ENCODE data around the gene VSIG10L2.

The VSIG10L2 gene

GRCh38 chr11:126002181-126002580, 56.3 kb downstream of the VSIG10L2 start:
- no peak overlapping the region for H3K27ac ChIP-seq
- intact Hi-C loops (cut with DNase I; ENCODE audit: low total_unique reads): no loop called here
- no peak overlapping the region for H3K4me3 ChIP-seq
- no peak for TF ChIP-seq CTCF (IDR thresholded peaks at IDR 0.05)
- H3K27me3 ChIP-seq: no peaks in the 10 kb centered on the region
- DNase-seq: no peak
- no peaks in the 10 kb centered on the region for H3K9me3 ChIP-seq
- H3K4me1 ChIP-seq: peaks cover 0 to 4% (median 2%) of the 10 kb centered on the region in 4 donors
- peaks cover 0 to 7% (median 2%) of the 10 kb centered on the region in 3 donors for H3K36me3 ChIP-seq

Measured in tibial artery (tissue), 4 donors.